ENCODE data around the gene BLVRA.

GRCh38 chr7:43753843-43754242 lies 4.6 kb upstream of the BLVRA start:
- TF ChIP-seq CTCF (IDR thresholded peaks at IDR 0.05) (no peak), POLR2A (IDR thresholded peaks at IDR 0.05) (no peak)
